Subcutaneous adipose tissue (tissue), 4 donors: ENCODE data around the gene UPK3BL2. TPM values are rescaled to one million over a fixed set of nuclear protein-coding genes. Genes with fewer than 3 reads are reported as not detected.
"Not testable (repeated sequence)": the region's sequence is repeated elsewhere in the genome, so short reads cannot be mapped to it uniquely, and the experiment has no call there.

ENCODE experiments used
- total RNA-seq, 4 donors: library from RNA; depleted of rRNA; stranded (reverse); fragments of >200 nt; gene quantifications; one replicate each; pipeline ENCODE4 v1.1.0, GENCODE V29; 2016
- TF ChIP-seq, protein P1 (sequence below): fragments of 450-650 bp; IDR thresholded peaks from one replicate; pipeline ENCODE4 v1.5.1; 2016; ENCODE audit warnings: low read depth, mild to moderate bottlenecking, control low read depth, antibody characterized with exemption, moderate library complexity

Gene UPK3BL2, protein sequence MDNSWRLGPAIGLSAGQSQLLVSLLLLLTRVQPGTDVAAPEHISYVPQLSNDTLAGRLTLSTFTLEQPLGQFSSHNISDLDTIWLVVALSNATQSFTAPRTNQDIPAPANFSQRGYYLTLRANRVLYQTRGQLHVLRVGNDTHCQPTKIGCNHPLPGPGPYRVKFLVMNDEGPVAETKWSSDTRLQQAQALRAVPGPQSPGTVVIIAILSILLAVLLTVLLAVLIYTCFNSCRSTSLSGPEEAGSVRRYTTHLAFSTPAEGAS
- total RNA-seq = 10 to 100 TPM in 1 of 4 donors, 1 to 10 TPM in 3; 2.7 to 12.7 (median 6.6) TPM

DNA sequence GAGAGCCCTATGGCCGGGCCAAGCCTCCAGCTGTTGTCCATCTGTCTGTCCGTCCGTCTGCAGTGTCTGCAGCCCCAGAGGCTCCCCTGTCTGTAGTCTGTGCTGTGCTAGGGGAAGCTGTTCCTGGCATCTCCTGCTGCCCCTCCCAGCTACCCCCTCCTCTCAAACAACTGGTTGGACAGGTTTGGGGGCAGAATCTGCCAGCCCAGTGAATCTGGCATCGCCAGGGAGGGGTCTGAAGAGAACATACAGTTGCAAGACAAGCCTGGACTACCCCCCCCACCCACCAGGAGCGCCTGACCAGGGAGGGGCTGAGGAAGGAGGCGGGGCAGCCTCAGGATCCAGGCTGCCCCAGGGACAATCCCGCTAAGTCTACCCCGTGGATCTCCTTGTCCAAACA is at the start of gene UPK3BL2:
UPK3BL2 (minus strand) TSS at position 101 of the 400 bp plus-strand sequence; CDS start at position 41, 60 bp downstream.
- TF ChIP-seq, protein P1, sequence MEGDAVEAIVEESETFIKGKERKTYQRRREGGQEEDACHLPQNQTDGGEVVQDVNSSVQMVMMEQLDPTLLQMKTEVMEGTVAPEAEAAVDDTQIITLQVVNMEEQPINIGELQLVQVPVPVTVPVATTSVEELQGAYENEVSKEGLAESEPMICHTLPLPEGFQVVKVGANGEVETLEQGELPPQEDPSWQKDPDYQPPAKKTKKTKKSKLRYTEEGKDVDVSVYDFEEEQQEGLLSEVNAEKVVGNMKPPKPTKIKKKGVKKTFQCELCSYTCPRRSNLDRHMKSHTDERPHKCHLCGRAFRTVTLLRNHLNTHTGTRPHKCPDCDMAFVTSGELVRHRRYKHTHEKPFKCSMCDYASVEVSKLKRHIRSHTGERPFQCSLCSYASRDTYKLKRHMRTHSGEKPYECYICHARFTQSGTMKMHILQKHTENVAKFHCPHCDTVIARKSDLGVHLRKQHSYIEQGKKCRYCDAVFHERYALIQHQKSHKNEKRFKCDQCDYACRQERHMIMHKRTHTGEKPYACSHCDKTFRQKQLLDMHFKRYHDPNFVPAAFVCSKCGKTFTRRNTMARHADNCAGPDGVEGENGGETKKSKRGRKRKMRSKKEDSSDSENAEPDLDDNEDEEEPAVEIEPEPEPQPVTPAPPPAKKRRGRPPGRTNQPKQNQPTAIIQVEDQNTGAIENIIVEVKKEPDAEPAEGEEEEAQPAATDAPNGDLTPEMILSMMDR = not testable (repeated sequence)

DNA sequence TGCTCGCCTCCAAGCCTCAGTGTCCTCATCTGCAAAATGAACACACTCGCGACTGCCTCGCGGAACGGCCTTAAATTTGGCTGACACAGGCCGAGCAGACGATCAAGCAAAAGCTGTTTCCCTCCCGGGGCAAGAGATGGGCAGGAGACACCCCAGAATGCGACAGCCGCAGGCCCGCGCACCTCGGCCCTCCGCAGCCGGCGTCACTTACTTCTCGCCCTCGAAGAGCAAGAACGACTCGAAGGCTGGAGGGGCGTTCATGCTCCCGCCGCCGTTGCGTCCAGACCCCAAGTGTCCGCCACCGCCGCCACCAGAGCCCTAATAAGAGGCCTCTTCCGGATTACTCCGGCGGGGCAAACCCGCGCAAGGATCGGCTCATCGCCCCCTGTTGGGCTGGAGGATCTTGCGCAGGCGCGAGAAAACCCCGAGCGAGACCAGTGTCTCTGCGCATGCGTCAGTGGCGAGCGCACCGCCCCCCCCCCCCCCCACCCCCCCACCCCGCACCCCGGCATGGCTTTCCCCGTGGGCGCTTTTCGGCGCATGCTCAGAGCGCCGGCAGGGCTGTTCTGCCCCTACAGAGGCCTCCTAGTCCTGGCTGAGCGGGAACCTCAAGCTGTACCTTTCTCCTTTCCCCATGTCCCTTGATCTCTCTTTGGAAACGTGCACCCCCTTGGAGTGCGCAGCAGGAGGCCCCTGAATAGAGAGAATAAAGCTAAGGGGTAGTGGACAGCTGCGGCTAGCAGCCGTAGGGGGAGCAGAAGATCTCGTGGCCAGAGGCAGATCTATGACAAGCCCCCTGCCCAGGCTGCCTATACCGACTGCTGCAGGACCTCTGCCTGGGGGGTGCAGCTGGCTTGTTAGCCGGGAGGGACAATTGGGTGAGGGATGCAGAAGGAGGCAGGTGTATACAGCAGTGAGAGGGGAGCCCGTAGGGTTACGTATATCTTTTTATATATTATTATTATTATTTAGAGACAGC is 29.1 kb upstream of the UPK3BL2 start, which contains the start of gene POLR2J3:
POLR2J3 (minus strand) TSS at position 323 of the 979 bp plus-strand sequence; CDS start at position 261, 62 bp downstream.
- TF ChIP-seq, protein P1 = not testable (repeated sequence)

DNA sequence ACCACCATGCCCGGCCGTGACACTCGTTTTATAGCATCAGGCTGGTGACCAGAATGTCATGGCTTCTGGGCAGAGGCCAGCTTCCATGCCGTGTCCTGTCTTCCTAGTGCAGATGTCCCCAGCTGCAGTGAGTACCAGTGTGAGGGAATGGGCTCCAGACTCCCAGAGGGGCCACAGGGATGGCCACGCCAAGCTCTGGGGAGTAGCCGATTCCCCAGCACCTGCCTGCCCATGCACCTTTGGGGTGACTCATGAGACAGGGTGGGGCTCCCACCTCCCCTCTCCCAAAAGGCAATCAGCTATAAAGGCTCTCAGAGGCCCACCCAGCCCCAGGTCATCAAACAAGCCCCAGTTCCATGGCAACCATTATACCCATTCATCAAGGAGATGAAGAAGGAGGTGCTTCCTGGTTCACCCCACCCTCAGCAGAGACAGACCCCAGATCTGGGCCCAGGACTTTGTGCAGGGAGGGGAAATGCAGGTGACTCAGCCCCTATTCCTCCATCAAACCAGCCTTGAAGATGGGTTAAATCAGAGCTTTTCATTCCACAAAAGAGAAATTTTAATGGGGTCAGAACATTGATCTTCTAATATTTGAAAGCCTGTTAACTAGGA is 7.4 kb upstream of the UPK3BL2 start, which contains the start of gene SPDYE2:
SPDYE2 (plus strand) TSS at position 419 of the 615 bp plus-strand sequence. CDS start 2,030 bp downstream, outside the sequence.
- TF ChIP-seq, protein P1 = not testable (repeated sequence)

DNA sequence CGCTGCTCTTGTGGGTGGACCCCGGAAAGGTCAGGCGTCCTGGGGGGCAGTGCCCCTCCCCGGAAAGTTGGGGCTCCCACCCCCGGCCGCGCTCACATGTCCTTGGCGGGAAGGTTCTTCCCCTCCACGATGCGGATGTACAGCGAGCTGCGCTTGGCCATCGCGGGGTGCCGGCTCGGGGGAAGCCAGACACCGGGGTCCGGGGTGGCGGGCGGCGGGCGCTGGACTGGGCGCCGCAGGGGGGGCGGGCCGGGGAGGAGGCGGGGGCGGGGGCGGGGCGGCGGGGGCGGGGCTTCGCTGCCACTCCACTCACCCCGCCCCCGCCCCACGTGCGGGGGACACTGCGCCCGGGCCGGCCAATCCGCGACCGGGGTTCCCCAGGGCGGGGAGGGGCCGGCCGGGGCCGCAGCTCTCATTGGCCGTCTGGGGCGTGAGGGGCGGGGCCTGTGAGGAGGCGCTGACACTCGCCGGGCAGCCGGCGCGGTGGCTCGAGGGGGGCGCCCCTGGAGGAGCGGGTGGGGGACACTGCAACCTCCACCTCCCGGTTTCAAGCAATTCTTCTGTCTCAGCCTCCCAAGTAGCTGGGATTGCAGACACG is 25.8 kb downstream of the UPK3BL2 start, which contains the start of gene RASA4B:
RASA4B (minus strand) TSS at position 228 of the 598 bp plus-strand sequence; CDS start at position 161, 67 bp downstream.
- TF ChIP-seq, protein P1 = not testable (repeated sequence)

Other genes with a start within 250 kb of the UPK3BL2 start
- not detected for gene SPDYE6, start 187.3 kb downstream of the UPK3BL2 start, total RNA-seq
- 10 to 100 TPM; 14.3 to 39.7 (median 21.9) TPM for gene PRKRIP1, start 147.3 kb downstream of the UPK3BL2 start, total RNA-seq
- gene ORAI2, start 110.1 kb downstream of the UPK3BL2 start, total RNA-seq = 10 to 100 TPM in 1 of 4 donors, 1 to 10 TPM in 3; 2.0 to 26.0 (median 6.4) TPM
- gene ALKBH4, start 78.8 kb downstream of the UPK3BL2 start, total RNA-seq = 10 to 100 TPM; 11.5 to 16.0 (median 13.2) TPM
- 1 to 10 TPM; 7.0 to 9.2 (median 8.1) TPM for gene LRWD1, start 78.7 kb downstream of the UPK3BL2 start, total RNA-seq
- 10 to 100 TPM; 11.7 to 25.8 (median 18.0) TPM for gene POLR2J, start 64.8 kb downstream of the UPK3BL2 start, total RNA-seq
- 10 to 100 TPM in 1 of 4 donors, 1 to 10 TPM in 3; 4.9 to 12.6 (median 9.0) TPM for gene RASA4B, start 25.9 kb downstream of the UPK3BL2 start, total RNA-seq
- not detected for gene SPDYE2, start 7.5 kb upstream of the UPK3BL2 start, total RNA-seq
- gene POLR2J3, start 28.9 kb upstream of the UPK3BL2 start, total RNA-seq = 10 to 100 TPM; 10.7 to 27.5 (median 19.3) TPM
- 10 to 100 TPM; 19.9 to 60.6 (median 38.2) TPM for gene RASA4, start 73.1 kb upstream of the UPK3BL2 start, total RNA-seq
- 10 to 100 TPM in 3 of 4 donors, 1 to 10 TPM in 1; 8.8 to 43.9 (median 19.5) TPM for gene UPK3BL1, start 99.1 kb upstream of the UPK3BL2 start, total RNA-seq
- not detected for gene SPDYE2B, start 106.6 kb upstream of the UPK3BL2 start, total RNA-seq
- 1 to 10 TPM; 1.3 to 9.8 (median 2.1) TPM for gene POLR2J2, start 128.0 kb upstream of the UPK3BL2 start, total RNA-seq
- gene FAM185A, start 205.3 kb upstream of the UPK3BL2 start, total RNA-seq = 10 to 100 TPM; 13.2 to 18.7 (median 13.6) TPM